Fibroblast of pulmonary artery (primary cell): Measurements from ENCODE around the gene IDI2.

Source experiments
- DNase-seq: peaks from one replicate; pipeline ENCODE4 v3.0.0-alpha.2; 2010; ENCODE audit warnings: low read depth
- H3K4me3 ChIP-seq: replicated peaks from 2 replicates; pipeline ENCODE4 v1.5.1; 2011; ENCODE audit warnings: low read depth, mild to moderate bottlenecking, control low read depth, low read length, moderate library complexity
- TF ChIP-seq, protein P1 (sequence below): IDR thresholded peaks from 2 replicates; pipeline ENCODE4 v1.5.1; 2011; ENCODE audit warnings: mild to moderate bottlenecking, control low read depth, low read length, inconsistent platforms; ENCODE audit errors: missing control alignments

Gene IDI2

GRCh38 chr10:997266-998022, 28.2 kb downstream of the IDI2 start:
- no peak overlapping the region for H3K4me3 ChIP-seq
- DNase-seq = no peak
- TF ChIP-seq, protein P1, sequence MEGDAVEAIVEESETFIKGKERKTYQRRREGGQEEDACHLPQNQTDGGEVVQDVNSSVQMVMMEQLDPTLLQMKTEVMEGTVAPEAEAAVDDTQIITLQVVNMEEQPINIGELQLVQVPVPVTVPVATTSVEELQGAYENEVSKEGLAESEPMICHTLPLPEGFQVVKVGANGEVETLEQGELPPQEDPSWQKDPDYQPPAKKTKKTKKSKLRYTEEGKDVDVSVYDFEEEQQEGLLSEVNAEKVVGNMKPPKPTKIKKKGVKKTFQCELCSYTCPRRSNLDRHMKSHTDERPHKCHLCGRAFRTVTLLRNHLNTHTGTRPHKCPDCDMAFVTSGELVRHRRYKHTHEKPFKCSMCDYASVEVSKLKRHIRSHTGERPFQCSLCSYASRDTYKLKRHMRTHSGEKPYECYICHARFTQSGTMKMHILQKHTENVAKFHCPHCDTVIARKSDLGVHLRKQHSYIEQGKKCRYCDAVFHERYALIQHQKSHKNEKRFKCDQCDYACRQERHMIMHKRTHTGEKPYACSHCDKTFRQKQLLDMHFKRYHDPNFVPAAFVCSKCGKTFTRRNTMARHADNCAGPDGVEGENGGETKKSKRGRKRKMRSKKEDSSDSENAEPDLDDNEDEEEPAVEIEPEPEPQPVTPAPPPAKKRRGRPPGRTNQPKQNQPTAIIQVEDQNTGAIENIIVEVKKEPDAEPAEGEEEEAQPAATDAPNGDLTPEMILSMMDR = no peak

GRCh38 chr10:996031-996430, 29.6 kb downstream of the IDI2 start:
- TF ChIP-seq, protein P1 = no peak
- H3K4me3 ChIP-seq = no peak overlapping the region
- DNase-seq = no peak

- TF ChIP-seq, protein P1 = no peak
- H3K4me3 ChIP-seq = no peak overlapping the region
- DNase-seq = no peak
Observed at GRCh38 chr10:995559-995926, 30.1 kb downstream of the IDI2 start.

- no peak overlapping the region for H3K4me3 ChIP-seq
- TF ChIP-seq, protein P1 = no peak
- no peak for DNase-seq
Observed at GRCh38 chr10:994836-995558, 30.7 kb downstream of the IDI2 start.

DNA sequence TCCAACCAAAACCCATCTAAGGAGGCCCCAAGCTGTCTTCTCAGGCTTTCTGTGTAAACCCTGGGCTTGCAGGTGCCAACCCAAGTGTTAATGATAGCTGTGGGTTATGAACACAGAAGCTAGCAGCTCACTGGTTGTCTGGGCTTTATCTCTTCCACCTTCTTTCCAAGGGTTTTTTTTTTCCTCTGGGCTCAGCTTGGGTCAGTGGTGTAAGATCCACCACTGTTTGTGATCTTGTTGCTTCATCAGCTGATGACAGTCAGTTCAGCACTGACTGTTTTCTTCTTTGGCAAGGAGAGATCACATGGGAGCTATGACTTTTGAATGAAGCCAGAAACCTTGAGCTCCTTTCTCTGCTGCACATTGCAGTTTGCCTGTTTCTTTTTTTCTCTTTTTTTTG, 32.8 kb downstream of the IDI2 start:
- TF ChIP-seq, protein P1 = no peak
- DNase-seq = no peak
- no peak overlapping the region for H3K4me3 ChIP-seq

DNA sequence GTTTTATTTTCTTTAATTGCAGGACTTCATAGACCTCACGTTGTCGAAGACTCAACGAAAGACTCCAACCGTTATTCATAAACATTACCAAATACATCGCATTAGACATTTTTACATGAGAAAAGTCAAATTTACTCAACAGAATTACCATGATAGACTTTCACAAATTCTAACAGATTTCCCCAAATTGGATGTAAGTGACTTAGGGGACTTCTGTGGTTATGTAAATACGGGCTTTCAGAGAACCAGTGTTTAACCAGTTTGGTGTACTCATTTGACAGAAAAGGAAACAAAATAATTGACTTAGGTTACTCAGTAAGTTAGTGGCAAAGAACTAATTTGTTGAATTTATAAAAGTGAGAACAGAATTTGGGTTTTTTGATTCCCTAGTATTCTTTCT, 33.2 kb downstream of the IDI2 start:
- TF ChIP-seq, protein P1 = no peak
- no peak overlapping the region for H3K4me3 ChIP-seq
- no peak for DNase-seq
